H9 (cell line): Measurements from ENCODE around the gene TTC21B. TPM values are rescaled to one million over a fixed set of nuclear protein-coding genes. Genes with fewer than 3 reads are reported as not detected.

Source experiments
- DNase-seq: peaks from one replicate; pipeline ENCODE4 v3.0.0-alpha.2; 2017
- H2AFZ ChIP-seq: one replicate; pipeline ENCODE4 v1.6.1; 2013; ENCODE audit warnings: mild to moderate bottlenecking, low read length, control low read depth, moderate library complexity
- H2AK5ac ChIP-seq: 2 replicates; pipeline ENCODE4 v1.6.1; 2013; ENCODE audit warnings: low read length, control low read depth, mixed read lengths; ENCODE audit not compliant: insufficient read length
- H2BK120ac ChIP-seq: one replicate; pipeline ENCODE4 v1.6.1; 2013; ENCODE audit warnings: low read depth, mild to moderate bottlenecking, low read length, control low read depth, inconsistent platforms; ENCODE audit not compliant: poor library complexity, severe bottlenecking
- H2BK12ac ChIP-seq: 2 replicates; pipeline ENCODE4 v1.6.1; 2013; ENCODE audit warnings: low read length, control low read depth, mixed read lengths, low read depth; ENCODE audit not compliant: insufficient read length
- H2BK15ac ChIP-seq: 2 replicates; pipeline ENCODE4 v1.6.1; 2013; ENCODE audit warnings: low read depth, low read length, control low read depth
- H2BK20ac ChIP-seq: one replicate; pipeline ENCODE4 v1.6.1; 2013; ENCODE audit warnings: low read depth, mild to moderate bottlenecking, low read length, control low read depth, inconsistent platforms; ENCODE audit not compliant: poor library complexity, severe bottlenecking
- H2BK5ac ChIP-seq: 2 replicates; pipeline ENCODE4 v1.6.1; 2013; ENCODE audit warnings: low read length, control low read depth, mixed read lengths; ENCODE audit not compliant: insufficient read length
- H3K14ac ChIP-seq: 2 replicates; pipeline ENCODE4 v1.6.1; 2013; ENCODE audit warnings: low read length, control low read depth; ENCODE audit not compliant: insufficient read depth
- H3K18ac ChIP-seq: 2 replicates; pipeline ENCODE4 v1.6.1; 2013; ENCODE audit warnings: low read depth, mild to moderate bottlenecking, mixed read lengths, low read length, control low read depth; ENCODE audit not compliant: insufficient read length
- H3K23ac ChIP-seq: 2 replicates; pipeline ENCODE4 v1.6.1; 2013; ENCODE audit warnings: low read length, control low read depth, mixed read lengths, low read depth; ENCODE audit not compliant: insufficient read length
- H3K23me2 ChIP-seq: 2 replicates; pipeline ENCODE4 v1.6.1; 2013; ENCODE audit warnings: low read depth, mild to moderate bottlenecking, mixed read lengths, low read length, control low read depth; ENCODE audit not compliant: insufficient read length, poor library complexity, severe bottlenecking
- H3K27ac ChIP-seq: 2 replicates; pipeline ENCODE4 v1.5.1; 2013; ENCODE audit warnings: low read length, control low read depth, mixed read lengths, low read depth; ENCODE audit not compliant: insufficient read length
- H3K27me3 ChIP-seq: 2 replicates; pipeline ENCODE4 v1.6.1; 2013; ENCODE audit warnings: low read length, control low read depth, inconsistent platforms; ENCODE audit not compliant: insufficient read depth
- H3K4ac ChIP-seq: 2 replicates; pipeline ENCODE4 v1.6.1; 2013; ENCODE audit warnings: low read depth, mild to moderate bottlenecking, control low read depth, inconsistent platforms, low read length, moderate library complexity
- H3K4me1 ChIP-seq: 2 replicates; pipeline ENCODE4 v1.6.1; 2013; ENCODE audit warnings: low read length, control low read depth, inconsistent platforms; ENCODE audit not compliant: insufficient read depth
- H3K4me2 ChIP-seq: 2 replicates; pipeline ENCODE4 v1.6.1; 2013; ENCODE audit warnings: low read length, control low read depth, mixed read lengths; ENCODE audit not compliant: insufficient read length, insufficient read depth
- H3K56ac ChIP-seq: 2 replicates; pipeline ENCODE4 v1.6.1; 2013; ENCODE audit warnings: low read depth, mild to moderate bottlenecking, mixed read lengths, low read length, control low read depth; ENCODE audit not compliant: insufficient read length
- H3K79me1 ChIP-seq: 2 replicates; pipeline ENCODE4 v1.6.1; 2013; ENCODE audit warnings: low read depth, mild to moderate bottlenecking, moderate library complexity, low read length, control low read depth, inconsistent platforms; ENCODE audit not compliant: insufficient read depth, poor library complexity, severe bottlenecking
- H3K79me2 ChIP-seq: 2 replicates; pipeline ENCODE4 v1.6.1; 2013; ENCODE audit warnings: low read length, control low read depth, inconsistent platforms; ENCODE audit not compliant: insufficient read depth
- H3K9ac ChIP-seq: 2 replicates; pipeline ENCODE4 v1.6.1; 2013; ENCODE audit warnings: low read length, control low read depth, mixed read lengths; ENCODE audit not compliant: insufficient read length; ENCODE audit errors: extremely low read depth
- H3K9me3 ChIP-seq: one replicate; pipeline ENCODE4 v1.6.1; 2013; ENCODE audit warnings: low read depth, low read length, inconsistent platforms; ENCODE audit not compliant: control insufficient read depth
- H3T11ph ChIP-seq: one replicate; pipeline ENCODE4 v1.6.1; 2013; ENCODE audit warnings: mild to moderate bottlenecking, low read length, control low read depth, inconsistent platforms
- H4K20me1 ChIP-seq: one replicate; pipeline ENCODE4 v1.6.1; 2013; ENCODE audit not compliant: control insufficient read depth, insufficient read length, insufficient read depth
- H4K5ac ChIP-seq: 2 replicates; pipeline ENCODE4 v1.6.1; 2013; ENCODE audit warnings: low read depth, mild to moderate bottlenecking, mixed read lengths, low read length, control low read depth; ENCODE audit not compliant: insufficient read length
- H4K8ac ChIP-seq: replicated peaks from 2 replicates; pipeline ENCODE4 v1.6.1; 2013; ENCODE audit warnings: low read length, control low read depth, mixed read lengths, low read depth; ENCODE audit not compliant: insufficient read length
- H4K91ac ChIP-seq: 2 replicates; pipeline ENCODE4 v1.6.1; 2013; ENCODE audit warnings: low read depth, mild to moderate bottlenecking, moderate library complexity, mixed read lengths, low read length, control low read depth; ENCODE audit not compliant: insufficient read length
- H3K27ac Mint-ChIP-seq, 3 experiments: 2 replicates in 2 of 3; 3 replicates in 1 of 3; pipeline ENCODE4 v1.8.0; 2020 to 2021; ENCODE audit warnings: mixed read lengths in 3 of 3, mild to moderate bottlenecking in 1 of 3, moderate library complexity in 1 of 3
- H3K27me3 Mint-ChIP-seq: 2 replicates; pipeline ENCODE4 v1.8.0; 2021; ENCODE audit warnings: low read depth, mild to moderate bottlenecking, moderate library complexity, mixed read lengths
- H3K36me3 Mint-ChIP-seq, 3 experiments: 2 replicates in 2 of 3; 3 replicates in 1 of 3; pipeline ENCODE4 v1.8.0; 2020 to 2021; ENCODE audit warnings: low read depth in 3 of 3, mixed read lengths in 3 of 3; ENCODE audit not compliant: insufficient read depth in 1 of 3
- H3K4me1 Mint-ChIP-seq, 2 experiments: 2 replicates each; pipeline ENCODE4 v1.8.0; 2020; ENCODE audit warnings: mixed read lengths in 2 of 2
- H3K4me3 Mint-ChIP-seq, 2 experiments: 2 replicates in 1 of 2; 3 replicates in 1 of 2; pipeline ENCODE4 v1.8.0; 2020 to 2021; ENCODE audit warnings: mild to moderate bottlenecking in 2 of 2, mixed read lengths in 2 of 2, moderate library complexity in 1 of 2
- H3K9me3 Mint-ChIP-seq, 2 experiments: 2 replicates in 1 of 2; 3 replicates in 1 of 2; pipeline ENCODE4 v1.8.0; 2020; ENCODE audit warnings: mild to moderate bottlenecking in 2 of 2, mixed read lengths in 2 of 2, moderate library complexity in 1 of 2
- CTCF ChIP-seq: fragments of 200-600 bp; sonication (generic); conservative IDR thresholded peaks from 3 replicates; pipeline ENCODE4 v1.8.0; 2021; ENCODE audit warnings: antibody characterized with exemption, mild to moderate bottlenecking
- WGBS: extraction: QIAGEN DNeasy Blood & Tissue Kit; methylation state at CpG from one replicate; pipeline ENCODE4 v1.1.7; 2013; ENCODE audit warnings: missing lambda C conversion rate, low lambda C conversion rate, mixed read lengths; ENCODE audit not compliant: insufficient read length; ENCODE audit errors: extremely low coverage; 5-methylcytosine and 5-hydroxymethylcytosine counted together
- total RNA-seq: library from RNA; stranded (reverse); gene quantifications from 2 replicates; pipeline ENCODE4 v1.2.1, GENCODE V29; 2021

TTC21B gene
- total RNA-seq, 1 experiment from 2014 or later = 16.6 TPM

GRCh38 chr2:165871025-165871424 is 82.6 kb downstream of the TTC21B start:
- Mint-ChIP-seq H3K4me1 (peaks cover 3 to 6% of the 10 kb centered on the region in 2 experiments; a peak in 1 of 4 replicates), H3K27ac (peak overlapping the region; percentile 9 to 63 (median 10); a peak in 3 of 7 replicates), H3K27me3 (no peaks in the 10 kb centered on the region), H3K4me3 (no peak overlapping the region), H3K9me3 (no peaks in the 10 kb centered on the region), H3K36me3 (peaks cover 3 to 9% (median 6%) of the 10 kb centered on the region in 3 experiments; a peak in 6 of 7 replicates)
- Histone ChIP-seq H3K79me2 (no peaks in the 10 kb centered on the region), H3K4ac (no peak overlapping the region), H3K9me3 (no peaks in the 10 kb centered on the region), H4K20me1 (no peaks in the 10 kb centered on the region), H2BK20ac (no peak overlapping the region), H3K23ac (no peak overlapping the region), H3K4me2 (no peak overlapping the region), H2BK5ac (no peak overlapping the region), H2BK15ac (no peak overlapping the region), H3K9ac (no peak overlapping the region), H3K18ac (no peak overlapping the region), H3K27ac (no peak overlapping the region), H3T11ph (no peak overlapping the region), H4K91ac (no peak overlapping the region), H2AFZ (no peak overlapping the region), H3K56ac (no peak overlapping the region), H3K14ac (no peak overlapping the region), H4K5ac (no peak overlapping the region), H3K79me1 (no peaks in the 10 kb centered on the region), H2AK5ac (no peak overlapping the region), H3K4me1 (no peaks in the 10 kb centered on the region), H4K8ac (no peak overlapping the region), H3K27me3 (no peaks in the 10 kb centered on the region), H2BK12ac (no peak overlapping the region), H3K23me2 (no peaks in the 10 kb centered on the region), H2BK120ac (no peak overlapping the region)
- no peak for DNase-seq
- no peak for TF ChIP-seq CTCF
- no CpG with 5 or more reads among the region's 2 CpGs for WGBS
